ENCODE results near the gene SRGAP1.

DNA sequence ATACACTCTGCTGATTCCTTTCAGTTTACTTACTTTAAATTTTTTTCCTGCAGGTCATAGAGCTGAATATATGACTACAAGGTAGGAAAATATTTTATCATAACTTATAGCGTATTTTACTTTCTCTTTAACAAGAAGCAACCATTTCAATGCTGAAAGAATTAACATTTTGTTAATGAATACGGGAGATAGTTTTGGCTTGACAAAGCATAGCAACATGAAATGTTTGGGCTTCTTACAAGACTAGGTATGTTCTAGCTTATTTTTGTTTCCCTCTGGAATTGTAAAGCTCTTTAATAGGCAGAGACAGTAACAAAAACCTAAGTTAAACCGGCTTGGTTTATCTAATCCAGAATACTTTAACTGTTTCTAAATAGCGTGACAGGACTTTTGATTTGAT, 242.4 kb downstream of the SRGAP1 start:
- TF ChIP-seq, protein P1, sequence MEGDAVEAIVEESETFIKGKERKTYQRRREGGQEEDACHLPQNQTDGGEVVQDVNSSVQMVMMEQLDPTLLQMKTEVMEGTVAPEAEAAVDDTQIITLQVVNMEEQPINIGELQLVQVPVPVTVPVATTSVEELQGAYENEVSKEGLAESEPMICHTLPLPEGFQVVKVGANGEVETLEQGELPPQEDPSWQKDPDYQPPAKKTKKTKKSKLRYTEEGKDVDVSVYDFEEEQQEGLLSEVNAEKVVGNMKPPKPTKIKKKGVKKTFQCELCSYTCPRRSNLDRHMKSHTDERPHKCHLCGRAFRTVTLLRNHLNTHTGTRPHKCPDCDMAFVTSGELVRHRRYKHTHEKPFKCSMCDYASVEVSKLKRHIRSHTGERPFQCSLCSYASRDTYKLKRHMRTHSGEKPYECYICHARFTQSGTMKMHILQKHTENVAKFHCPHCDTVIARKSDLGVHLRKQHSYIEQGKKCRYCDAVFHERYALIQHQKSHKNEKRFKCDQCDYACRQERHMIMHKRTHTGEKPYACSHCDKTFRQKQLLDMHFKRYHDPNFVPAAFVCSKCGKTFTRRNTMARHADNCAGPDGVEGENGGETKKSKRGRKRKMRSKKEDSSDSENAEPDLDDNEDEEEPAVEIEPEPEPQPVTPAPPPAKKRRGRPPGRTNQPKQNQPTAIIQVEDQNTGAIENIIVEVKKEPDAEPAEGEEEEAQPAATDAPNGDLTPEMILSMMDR (conservative IDR thresholded peaks at IDR 0.05; ENCODE audit: low read depth, low read length) = no peak
- TF ChIP-seq RAD21 (IDR thresholded peaks at IDR 0.05; ENCODE audit: low read length) = no peak
- no peak for TF ChIP-seq BHLHE40 (IDR thresholded peaks at IDR 0.05; ENCODE audit: low read depth, low read length)
- TF ChIP-seq POLR2A (IDR thresholded peaks at IDR 0.05; ENCODE audit: low read depth, low read length) = no peak
